ENCODE measurements around the gene HADHA.

HADHA gene

GRCh38 chr2:26245231-26245732 lies 850 bp upstream of the HADHA start:
- DNase-seq (ENCODE audit: low read depth), result no peak

DNA sequence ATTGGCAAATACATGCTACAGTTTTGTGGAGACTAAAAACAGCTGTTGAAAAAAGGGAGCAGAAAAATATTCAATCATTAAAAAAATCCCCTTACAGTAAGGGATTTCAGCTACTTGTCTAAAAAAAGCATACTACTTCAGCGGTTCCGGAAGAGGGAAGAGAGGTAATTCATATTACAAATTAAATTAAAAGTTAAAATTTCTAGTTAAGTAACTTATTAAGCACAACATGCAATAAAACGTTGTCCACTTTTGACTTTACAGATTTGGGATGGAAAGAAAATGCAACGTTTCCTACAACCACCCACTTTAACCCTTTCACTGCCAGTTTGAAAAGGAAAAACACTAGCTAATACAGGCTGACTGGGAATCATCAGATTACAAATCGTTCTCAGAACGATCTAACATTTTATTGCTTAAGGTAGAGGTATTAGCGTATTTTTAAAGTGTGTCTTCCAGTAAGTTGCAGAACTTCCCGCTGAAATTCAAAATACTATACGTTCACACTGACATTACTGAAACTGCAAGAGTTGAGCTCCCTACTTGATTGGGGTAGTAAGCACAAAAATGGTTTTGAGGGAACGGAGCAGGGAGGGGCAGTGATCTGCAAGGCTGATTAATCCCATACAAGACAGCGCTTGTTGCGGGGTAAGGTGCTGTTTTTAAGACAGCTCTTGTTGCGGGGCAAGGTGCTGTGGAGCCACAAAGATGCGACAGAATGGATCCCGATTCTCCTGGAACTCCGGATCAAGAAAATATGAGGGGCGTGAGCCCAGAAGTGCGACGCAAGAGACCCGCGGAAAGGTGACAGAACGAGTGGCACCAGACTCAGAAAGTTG lies 743 bp downstream of the HADHA start:
- DNase-seq (ENCODE audit: low read depth), result peak; percentile 28

- no peak for DNase-seq (ENCODE audit: low read depth)
Measured at GRCh38 chr2:26241928-26242436, 2.5 kb downstream of the HADHA start.

- DNase-seq (ENCODE audit: low read depth), result no peak
Measured at GRCh38 chr2:26238311-26238958, 6.0 kb downstream of the HADHA start.

DNA sequence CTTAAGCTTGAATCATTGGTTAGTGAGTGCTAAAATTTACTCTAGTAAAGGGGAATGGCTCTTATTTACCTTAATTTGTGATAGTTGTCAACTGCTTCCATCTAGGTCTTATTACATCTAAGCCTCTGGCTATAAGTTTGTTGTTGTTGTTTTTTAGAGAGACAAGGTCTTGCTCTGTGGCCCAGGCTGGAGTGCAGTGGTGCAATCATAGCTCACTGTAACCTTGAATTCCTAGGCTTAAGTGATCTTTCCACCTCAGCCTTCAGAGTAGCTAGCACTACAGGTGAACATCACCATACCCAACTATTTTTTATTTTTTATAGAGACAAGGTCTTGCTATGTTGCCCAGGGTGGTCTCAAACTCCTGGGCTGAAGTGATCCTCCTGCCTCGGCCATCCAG lies 6.6 kb downstream of the HADHA start:
- DNase-seq (ENCODE audit: low read depth), result no peak

- no peak for DNase-seq (ENCODE audit: low read depth)
Measured at GRCh38 chr2:26235089-26235488, 9.3 kb downstream of the HADHA start.

GRCh38 chr2:26230806-26231205 lies 13.6 kb downstream of the HADHA start:
- DNase-seq (ENCODE audit: low read depth), result no peak

- no peak for DNase-seq (ENCODE audit: low read depth)
Measured at GRCh38 chr2:26229595-26229994, 14.8 kb downstream of the HADHA start.

GRCh38 chr2:26224095-26224494 lies 20.3 kb downstream of the HADHA start:
- no peak for DNase-seq (ENCODE audit: low read depth)

- DNase-seq (ENCODE audit: low read depth), result no peak
Measured at GRCh38 chr2:26223018-26223417, 21.4 kb downstream of the HADHA start.

DNA sequence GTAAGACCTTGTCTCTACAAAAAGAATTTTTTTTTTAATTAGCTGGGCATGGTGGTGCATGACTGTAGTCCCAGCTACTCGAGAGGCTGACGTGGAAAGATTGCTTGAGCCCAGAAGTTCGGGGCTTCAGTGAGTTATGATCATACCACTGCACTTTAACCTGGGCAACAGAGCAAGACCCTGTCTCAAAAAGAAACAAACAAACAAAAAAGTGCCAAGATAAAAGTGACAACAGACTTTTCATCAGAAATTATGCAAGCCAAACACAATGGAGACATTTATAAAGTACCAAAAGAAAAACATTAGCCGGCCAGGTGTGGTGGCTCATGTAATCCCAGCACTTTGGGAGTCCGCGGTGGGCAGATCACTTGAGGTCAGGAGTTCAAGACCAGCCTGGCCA lies 26.7 kb downstream of the HADHA start:
- no peak for DNase-seq (ENCODE audit: low read depth)

DNA sequence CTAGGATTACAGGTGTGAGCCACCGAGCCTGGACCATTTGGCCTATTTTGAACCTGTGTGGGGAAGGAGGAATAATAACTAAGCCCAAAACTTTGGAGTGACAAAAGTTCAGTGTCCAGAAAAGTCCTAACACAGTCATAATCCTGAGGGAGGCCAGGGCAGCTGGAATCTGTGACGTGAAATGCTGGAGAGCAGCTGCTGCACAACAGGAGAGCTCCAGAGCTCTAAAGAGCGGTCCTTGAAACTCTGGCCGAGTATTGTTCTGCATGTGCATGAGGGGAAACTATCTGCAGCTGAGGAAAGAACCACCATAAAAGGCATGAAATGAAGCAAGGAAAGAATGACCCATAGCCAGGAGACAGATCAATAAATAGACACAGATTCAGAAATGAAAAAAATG lies 27.8 kb downstream of the HADHA start:
- DNase-seq (ENCODE audit: low read depth), result no peak

DNA sequence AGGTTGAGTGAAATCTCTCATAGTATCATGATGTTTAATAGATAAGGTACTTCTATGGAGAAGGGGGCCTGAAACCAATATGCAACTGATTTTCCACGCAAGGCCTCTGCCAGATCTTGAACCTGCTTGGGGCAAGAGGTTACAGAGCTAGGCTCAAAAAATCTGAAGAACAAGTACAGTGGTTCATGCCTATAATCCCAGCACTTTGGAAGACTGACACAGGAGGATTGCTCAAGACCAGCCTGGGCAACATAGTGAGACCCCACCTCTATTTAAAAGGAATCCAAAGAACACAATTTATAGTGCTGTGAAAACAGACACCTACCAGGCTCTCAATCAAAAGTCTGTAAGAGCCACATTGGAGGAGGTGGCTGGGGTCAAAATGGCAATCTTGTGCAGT lies 28.6 kb downstream of the HADHA start:
- no peak for DNase-seq (ENCODE audit: low read depth)

DNA sequence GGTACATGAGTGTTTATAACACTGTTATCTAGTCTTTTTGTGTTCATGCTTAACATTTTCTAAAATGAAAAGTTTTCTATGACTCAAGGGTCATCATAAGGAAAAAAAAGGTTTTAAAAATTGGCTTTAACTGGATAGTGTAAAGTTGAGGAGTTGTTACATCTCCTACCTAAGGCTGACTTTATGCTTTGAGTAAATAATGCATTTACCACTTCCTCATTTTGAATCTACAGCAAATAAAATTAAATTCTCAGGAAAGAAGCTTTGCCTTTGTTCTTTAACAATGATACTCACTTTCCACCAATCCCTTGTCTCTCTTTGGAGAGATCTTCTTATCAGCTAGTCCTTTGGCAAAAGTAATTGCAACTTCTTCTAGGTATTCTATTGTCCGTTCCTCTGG lies 29.7 kb downstream of the HADHA start:
- DNase-seq (ENCODE audit: low read depth), result no peak

GRCh38 chr2:26212011-26212410 lies 32.4 kb downstream of the HADHA start:
- no peak for DNase-seq (ENCODE audit: low read depth)

- no peak for DNase-seq (ENCODE audit: low read depth)
Measured at GRCh38 chr2:26203906-26204305, 40.5 kb downstream of the HADHA start.

DNA sequence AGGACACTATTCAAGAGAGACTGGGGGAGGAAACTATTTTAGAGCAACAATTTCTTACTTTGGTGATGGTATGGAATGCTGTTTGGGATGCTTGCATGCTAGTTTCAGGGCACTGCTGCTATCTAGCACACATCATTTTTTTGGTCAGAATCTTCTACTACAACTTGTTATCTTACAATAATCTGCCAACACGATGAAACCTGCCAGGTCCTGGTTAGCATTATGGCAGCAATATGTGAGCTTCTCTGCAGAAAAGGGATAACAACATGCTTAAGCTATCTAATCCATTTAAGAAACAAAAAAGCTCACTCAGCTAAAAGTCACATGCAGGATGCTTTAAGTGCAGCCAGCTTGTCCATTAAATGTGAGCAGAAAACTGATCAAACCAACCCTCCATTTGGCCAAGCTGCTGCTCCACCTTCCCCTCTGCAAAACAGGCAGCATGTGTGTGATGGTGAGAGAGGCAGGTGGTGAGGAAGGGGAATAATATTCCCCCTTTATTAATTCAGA lies 41.4 kb downstream of the HADHA start:
- no peak for DNase-seq (ENCODE audit: low read depth)

DNA sequence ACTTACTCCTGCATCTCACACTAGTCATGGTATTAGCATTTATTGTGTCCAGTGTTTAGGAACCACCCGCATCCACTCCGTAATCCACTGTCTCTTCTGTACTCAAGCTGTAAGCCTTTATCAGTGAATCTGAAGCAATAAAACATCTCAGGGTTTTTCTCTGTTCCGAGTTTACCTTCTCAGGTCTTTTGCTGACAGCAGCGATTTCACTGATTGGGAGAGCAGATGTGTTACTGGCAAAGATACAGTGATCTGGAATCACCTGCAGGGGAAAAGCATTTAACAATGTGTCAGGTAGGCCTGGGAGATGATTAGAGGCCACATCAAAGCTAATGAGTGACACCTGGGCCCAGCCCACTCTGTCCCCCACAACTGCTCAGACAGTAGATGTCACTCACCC lies 46.9 kb downstream of the HADHA start:
- no peak for DNase-seq (ENCODE audit: low read depth)

DNA sequence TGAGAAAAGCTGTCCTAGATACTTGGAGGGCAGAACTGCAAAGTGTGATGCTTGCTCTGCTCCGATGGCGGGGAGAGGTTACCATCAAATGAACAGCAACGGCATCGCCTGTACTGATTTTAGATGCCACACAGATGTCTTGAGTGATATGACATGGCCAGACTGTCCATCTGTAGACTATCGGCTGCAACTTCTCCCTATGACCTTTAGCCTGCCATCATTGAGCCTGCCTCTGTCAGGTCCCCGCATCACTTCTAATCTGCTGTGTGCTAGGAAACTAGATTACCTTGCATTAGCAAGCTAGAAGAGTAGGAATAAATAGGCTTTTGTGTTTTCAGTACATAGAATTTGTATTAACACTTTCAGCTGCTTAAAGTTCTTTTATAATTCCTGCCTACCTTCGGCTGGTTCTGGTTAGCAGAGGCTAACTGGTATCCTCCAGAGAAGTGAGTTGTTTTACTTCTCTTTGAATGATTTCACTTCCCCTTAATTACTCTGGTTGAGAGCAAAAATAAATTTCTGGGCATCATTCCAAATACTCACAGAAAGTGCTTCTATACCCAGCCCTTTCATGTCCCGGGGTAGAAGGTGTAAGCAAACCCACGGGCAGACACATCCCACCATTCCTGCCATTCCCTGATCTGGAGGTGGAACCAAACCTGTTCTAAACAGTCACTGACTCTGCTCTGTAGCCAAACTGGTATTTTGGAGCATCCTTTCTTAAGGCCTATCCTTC lies 47.6 kb downstream of the HADHA start:
- no peak for DNase-seq (ENCODE audit: low read depth)

- no peak for DNase-seq (ENCODE audit: low read depth)
Measured at GRCh38 chr2:26195040-26195984, 49.1 kb downstream of the HADHA start.

DNA sequence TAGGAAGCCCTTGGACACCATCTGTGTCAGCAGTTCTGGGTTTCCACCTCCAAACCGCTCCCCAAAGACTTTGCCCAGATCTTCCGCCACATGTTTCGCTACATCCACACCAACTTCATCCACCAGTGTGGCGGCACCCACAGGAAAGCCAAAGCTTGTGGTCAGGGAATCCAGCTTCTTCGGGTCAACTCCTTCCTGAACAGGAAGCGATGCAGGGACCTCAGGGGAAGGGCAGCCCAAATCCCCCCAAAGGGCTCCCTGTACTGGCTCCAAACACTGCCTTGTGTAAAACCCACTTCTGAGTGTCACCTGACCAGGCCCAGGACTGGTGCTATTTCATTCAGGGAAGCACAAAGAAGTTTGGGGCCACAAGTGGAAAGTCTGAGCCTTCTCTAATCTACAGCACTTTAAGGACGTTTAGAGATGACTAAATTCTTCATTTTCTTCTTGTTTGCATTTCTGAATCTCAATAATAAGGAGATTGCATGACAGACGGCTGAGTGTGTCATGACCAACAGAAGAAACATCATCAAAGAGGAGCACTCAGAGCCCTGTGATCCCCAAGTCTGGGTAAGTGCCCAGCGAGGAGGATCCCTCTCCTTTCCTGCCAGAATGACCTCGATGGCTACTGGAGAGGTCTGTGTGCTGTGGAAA lies 50.7 kb downstream of the HADHA start:
- DNase-seq (ENCODE audit: low read depth), result no peak
